Stimulated activated CD8-positive, alpha-beta memory T cell treated with anti-CD3 and anti-CD28 coated beads, Interleukin-12 subunit alpha, Interleukin-12 subunit beta, amount 100 ng/mL, for 4 hours (primary cell): ENCODE results near the gene TPRG1L.
A peak's percentile ranks its signal among the peaks of the same experiment; 100 is the strongest.
"Not testable (repeated sequence)": the region's sequence is repeated elsewhere in the genome, so short reads cannot be mapped to it uniquely, and the experiment has no call there.

Source experiments
- DNase-seq: peaks from one replicate; pipeline ENCODE4 v3.0.0-alpha.2; 2020; ENCODE audit warnings: low read depth

TPRG1L gene

DNA sequence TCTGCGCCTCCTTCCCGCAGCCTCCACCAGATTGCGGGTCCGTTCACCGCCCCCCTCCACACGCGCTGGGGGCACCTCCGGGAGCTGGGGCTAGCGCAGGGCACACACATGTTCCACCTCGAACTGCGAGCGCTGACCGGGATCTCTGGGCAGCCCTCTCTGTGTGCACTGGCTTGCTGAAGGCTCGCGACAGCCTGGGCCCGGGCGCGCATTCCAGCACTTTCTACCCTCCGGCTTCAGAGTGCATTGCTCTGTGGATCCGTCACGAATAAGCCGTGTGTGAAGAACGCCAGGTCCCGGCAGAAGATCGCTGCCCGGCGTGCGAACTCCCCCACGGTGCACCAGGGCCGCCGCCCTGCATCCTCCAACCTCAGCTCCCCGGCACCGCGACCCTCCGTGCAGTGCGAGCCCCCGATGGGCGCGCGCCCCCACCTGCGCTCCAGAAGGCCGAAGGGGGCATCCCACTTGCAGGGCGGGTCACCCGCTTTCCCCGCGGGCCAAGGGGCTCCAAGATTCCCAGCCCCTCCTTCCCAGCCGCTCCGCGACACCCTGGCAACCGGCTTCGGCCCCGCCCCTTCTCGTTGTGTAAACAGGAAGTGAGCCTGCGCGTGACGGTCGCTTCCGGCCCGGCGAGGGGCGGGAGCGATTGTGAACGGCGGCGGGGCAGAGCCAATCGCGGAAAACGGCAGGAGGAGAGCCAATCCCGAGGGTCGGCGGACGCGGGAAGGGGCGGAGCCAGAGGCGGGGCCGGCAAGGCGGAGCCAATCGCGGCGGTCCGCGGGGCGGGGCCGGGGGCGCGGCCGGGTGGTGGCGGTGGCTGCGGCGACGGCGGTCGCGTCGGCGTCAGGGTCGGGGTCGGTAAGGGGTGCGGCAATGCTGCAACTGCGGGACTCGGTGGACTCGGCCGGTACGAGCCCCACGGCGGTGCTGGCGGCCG lies at the start of gene TPRG1L:
Gene TPRG1L, plus strand, starts transcription at position 816 of the 937 bp plus-strand sequence. Its CDS starts 58 bp downstream, at position 874.
- DNase-seq, result peak; percentile 98

DNA sequence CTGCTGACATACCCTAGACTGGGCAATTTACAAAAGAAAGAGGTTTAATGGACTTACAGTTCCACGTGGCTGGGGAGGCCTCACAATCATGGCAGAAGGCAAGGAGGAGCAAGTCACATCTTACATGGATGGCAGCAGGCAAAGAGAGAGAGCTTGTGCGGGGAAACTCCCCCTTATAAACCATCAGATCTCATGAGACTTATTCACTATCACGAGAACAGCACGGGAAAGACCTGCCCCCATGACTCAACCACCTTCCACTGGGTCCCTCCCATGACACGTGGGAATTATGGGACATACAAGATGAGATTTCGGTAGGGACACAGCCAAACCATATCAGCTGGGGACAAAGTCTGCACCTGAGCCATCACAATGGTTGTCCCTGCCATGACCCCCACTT lies 49.3 kb upstream of the TPRG1L start:
- not testable (repeated sequence) for DNase-seq

DNA sequence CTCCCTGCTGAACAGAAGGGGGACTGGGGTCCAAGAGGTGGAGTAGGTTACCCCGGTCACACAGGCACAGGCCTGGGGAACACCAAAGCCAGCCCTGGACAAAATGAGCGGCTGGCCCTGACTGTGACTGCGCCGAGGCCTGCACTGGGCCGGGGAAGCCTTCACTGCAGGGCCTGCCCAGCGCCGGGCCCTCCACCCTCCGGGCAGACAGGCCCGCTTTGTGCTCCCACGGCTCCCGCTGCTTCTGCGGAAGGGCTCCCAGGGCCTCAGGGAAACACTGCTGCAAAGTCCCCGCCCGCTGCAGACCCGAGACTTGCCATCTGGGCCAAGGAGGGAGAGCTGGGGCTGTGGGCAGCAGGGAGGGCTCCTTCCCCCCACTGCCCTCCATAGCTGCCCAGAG lies 48.8 kb upstream of the TPRG1L start:
- DNase-seq, result no peak

DNA sequence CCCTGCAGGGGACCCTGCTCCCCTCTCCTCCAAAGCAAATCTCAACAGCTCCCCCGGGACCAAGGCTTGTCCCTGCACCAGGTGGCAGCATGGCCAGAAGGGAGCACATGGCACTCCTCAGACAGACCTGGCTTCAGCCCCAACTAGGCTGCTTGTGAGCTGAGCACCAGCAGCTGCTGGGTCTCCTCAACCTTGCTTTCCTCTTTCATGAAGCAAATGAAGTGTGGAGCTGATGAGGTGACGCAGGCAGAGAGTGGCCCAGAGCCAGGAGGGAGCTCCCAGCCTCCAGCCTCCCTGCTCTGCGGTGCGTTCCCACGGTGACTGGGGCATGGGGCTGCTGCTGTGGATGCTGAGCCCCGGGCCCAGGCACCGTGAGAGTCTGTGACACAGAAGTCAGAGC lies 47.5 kb upstream of the TPRG1L start:
- DNase-seq, result no peak

DNA sequence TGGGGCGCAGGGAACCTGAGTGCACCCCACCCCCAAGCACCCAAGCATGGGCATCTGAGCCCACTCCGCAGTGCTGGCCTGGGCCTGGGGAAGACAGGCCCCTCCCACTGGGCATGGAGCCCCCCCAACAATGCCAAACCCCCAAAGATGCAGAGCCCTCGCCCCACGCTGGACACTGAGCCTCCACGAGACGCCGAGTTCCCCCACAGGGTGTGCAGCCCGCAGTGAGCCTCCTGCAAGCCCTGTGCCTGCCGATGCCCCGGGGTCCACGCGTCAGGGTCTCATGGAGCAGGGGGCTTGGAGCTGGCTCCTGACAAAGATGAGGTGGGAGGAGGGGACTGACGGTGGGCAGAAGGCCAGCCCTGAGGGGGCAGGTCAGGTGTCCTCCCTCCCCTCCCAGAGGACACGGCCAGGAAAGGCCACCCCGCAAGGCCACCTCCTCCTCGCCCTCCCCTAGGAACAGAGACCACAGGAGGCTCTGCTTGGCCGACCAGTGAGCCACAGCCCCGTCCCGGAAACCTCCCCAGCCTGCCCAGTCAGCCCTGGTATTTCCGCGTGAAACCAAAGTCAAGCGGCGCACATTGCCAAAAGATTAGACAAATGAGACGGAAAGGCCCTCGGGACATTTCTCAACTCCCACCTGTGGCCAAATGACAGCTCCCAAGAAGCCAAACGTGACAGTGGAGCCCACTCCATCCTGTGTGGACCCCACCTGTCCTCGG lies 46.9 kb upstream of the TPRG1L start:
- no peak for DNase-seq

DNA sequence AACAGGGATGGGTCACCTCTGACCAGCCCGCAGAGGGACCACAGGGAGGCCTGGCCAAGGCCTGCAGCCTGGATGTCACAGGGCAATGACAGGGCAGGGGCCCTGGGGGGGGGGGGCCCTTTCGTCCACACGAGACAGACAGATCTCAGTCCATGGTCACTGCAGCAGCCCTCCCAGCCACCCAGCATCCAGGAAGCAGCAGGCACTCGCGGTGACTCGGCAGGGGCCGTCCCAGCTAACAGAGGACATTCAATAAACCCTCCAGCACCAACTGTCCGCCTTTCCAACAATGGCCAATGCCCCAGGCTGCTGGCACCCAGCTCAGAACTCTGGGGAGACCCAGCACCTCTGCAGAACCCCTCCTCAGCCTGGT lies 46.4 kb upstream of the TPRG1L start:
- no peak for DNase-seq

DNA sequence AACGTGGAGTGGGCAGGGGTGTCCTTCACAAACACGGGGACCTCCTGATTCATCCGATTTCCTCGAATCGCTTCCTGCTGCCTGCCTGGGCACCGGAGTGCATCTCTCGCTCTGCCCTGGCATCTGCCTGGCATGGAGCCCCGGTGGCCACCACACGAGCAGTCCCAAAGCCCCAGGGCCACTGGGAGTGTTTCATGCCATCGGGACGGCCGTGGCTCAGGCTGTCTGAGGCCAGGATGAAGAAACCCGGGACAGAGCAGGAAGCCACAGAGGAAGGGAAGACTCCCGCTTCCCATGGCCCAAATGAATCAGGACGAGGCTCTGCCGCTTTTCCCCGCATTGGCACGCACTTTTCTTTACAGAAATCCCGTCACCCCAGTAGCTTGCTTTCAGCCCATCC lies 45.9 kb upstream of the TPRG1L start:
- DNase-seq, result no peak

DNA sequence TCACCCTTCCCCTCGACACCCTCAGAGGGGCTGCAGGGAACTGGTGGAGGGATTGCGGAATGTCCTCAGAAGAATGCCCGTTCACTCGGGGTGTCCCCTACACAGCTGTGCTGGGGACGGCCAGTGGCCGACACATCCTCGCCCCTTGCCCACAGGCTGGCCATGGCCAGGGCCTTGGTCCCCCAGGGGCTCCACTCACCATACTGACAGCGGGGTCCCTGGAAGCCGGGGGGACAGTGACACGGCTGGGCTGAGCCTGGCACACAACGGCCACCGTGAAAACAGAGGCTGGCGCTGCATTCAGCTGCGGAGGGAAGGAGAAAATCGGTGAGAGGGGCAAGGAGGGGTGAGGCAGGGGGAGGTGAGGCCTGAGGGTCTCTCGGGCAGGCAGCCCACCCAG lies 45.2 kb upstream of the TPRG1L start:
- no peak for DNase-seq

DNA sequence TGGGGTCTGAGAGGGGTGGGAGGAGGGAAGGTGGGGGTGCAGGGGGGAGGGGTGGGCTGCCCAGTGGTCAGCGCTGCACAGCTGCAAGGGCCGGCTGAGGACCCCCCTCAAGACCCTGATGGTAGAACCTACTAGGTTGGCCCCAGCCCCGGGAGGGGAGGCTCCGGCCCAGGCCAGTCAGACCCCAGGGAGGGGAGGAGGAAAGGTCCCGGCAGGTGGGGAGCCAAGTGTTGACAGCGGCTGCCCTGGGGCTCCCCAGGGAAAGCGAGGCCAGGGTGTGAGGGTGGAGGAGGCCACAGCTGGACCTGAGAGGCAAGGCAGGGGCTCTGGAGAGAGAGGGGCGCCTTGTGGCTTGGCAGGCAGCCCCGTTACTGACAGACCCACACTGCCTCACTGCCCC lies 44.6 kb upstream of the TPRG1L start:
- DNase-seq, result no peak

DNA sequence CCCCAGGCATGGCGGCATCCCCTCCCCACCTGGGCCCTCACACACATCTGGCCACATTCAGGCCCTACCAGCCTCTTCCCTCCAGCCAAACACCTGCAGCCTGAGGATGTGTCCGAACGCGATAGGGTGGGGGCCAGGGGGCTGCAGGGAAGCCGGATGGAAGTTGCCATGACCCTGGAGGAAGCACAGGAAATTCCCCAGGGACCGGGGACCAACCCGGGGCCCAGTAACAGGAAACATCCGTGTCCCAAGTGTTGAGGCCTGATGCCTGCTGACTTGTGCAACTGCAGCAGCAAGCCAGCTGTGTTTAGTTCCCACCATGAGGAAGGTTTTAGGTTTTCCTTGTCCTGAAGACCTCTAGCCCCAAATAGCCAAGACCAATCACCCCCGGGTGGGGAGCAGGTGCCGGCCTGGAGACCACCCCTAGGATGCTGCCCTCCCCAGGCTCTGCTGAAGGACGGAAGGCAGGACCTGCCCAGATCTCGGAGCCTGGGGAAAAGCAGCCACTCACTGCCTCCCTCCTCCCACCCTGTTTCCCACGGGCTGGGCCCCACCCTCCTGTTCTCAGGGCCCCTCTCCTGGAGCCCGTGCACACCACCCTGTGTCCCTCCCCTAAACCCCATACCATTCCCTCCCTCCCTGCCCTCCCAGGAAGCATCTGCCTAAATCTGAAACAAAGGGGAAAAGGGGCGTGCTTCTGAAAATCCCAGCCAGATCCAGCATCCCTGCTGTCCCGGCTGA lies 43.3 kb upstream of the TPRG1L start:
- no peak for DNase-seq

DNA sequence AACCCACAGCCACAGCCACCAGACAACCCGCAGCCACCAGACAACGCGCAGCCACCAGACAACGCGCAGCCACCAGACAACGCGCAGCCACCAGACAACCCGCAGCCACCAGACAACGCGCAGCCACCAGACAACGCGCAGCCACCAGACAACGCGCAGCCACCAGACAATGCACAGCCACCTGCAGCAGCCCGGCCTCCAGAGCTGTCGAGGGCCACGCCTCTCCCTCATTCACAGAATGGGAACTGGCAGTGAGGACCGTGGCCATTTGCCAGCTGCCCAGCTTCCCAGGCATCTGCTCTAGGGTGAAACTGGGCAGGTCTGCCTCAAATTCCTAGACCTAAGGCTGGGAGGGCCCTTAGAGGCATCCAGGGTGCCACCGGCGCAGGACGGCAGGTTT lies 41.1 kb upstream of the TPRG1L start:
- not testable (repeated sequence) for DNase-seq

DNA sequence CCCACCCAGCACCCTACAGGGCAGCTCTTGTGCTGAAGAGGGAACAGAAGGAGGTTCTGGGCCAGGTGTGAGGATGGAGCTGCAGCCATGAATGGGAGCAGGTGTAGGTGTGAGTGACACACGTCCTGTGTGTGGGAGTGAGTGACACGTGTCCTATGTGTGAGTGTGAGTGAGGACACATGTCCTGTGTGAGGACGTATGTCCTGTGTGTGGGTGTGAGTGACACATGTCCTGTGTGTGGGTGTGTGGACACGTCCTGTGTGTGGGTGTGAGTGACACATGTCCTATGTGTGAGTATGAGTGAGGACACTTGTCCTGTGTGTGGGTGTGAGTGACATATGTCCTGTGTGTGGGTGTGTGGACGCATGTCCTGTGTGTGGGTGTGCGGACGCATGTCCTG lies 39.9 kb upstream of the TPRG1L start:
- DNase-seq, result peak; percentile 18

DNA sequence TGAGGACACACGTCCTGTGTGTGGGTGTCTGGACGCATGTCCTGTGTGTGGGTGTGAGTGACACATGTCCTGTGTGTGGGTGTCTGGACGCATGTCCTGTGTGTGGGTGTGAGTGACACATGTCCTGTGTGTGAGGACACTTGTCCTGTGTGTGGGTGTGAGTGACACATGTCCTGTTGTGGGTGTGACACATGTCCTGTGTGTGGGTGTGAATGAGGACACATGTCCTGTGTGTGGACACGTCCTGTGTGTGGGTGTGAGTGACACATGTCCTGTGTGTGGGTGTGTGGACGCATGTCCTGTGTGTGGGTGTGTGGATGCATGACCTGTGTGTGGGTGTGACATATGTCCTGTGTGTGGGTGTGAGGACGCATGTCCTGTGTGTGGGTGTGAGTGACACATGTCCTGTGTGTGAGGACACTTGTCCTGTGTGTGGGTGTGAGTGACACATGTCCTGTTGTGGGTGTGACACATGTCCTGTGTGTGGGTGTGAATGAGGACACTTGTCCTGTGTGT lies 39.4 kb upstream of the TPRG1L start:
- DNase-seq, result not testable (repeated sequence)

DNA sequence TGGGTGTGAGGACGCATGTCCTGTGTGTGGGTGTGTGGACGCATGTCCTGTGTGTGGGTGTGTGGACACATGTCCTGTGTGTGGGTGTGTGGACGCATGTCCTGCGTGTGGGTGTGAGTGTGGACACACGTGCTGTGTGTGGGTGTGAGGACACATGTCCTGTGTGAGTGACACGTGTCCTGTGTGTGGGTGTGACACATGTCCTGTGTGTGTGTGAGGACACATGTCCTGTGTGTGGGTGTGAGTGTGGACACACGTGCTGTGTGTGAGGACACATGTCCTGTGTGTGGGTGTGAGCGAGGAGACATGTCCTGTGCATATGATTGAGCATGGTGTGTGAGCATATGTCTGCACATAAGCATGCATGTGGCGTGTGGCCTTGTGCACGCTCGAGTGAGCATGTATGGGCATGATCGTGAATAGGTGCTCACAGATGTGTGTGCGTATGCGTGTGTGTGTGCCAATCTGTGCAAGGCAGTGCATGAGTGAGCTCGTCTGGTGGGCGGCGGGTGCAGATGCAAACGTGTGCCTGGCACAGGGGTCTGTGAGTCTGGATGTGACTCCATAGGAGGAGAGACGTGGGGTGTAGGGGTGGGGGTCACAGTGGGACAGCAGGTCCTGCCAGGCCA lies 38.8 kb upstream of the TPRG1L start:
- no peak for DNase-seq

DNA sequence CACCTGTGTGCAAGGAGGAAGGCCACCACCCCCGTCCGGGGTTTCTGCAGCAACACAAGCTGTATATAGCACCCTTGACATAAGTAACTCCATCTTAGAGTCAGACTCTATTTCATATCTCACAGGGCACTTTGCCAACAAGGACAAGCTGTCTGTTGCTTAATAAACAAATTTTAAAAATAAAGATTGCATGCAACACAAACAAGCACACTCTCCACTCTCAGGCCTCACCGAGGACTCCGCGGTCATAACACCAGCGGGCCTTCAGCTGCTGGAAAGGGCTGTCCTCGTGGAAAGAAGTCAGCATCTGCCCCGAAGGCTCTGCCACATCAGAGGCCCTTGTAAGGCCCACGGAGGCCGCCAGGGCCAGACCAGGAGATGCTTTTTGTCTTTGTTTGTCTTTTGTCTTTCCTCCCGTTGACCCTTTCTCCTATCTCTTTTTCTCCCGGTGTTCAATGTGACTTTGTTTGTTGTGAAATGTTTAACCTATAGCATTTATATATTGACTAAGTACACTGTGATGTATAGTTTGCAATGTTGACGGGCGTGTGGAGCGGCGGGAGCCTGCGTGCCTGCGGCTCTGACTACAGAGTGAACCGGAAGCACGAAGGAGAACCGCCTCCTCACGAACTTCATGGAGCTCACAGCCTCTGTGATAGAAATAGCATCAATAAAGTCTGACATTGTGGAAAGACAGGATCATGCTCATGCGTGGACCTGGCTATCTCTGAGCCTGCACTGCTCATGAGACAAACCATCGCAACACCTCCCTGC lies 37.6 kb upstream of the TPRG1L start:
- DNase-seq, result no peak

DNA sequence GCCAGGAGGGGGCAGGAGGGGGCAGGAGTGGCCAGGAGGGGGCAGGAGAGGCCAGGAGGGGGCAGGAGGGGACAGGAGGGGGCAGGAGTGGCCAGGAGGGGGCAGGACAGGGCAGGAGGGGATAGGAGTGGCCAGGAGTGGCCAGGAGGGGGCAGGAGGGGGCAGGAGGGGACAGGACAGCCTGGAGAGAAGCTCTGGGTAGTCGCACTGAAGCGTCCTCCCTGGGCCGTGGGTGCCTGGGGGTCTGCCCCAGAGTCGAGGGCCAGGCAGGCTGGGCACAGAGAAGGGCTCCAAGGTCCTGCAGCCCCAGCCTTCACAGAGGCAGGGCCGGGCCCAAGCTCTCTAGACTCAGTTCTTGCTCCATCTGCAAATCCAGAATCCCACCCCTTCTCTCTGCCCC lies 36.4 kb upstream of the TPRG1L start:
- DNase-seq, result no peak

DNA sequence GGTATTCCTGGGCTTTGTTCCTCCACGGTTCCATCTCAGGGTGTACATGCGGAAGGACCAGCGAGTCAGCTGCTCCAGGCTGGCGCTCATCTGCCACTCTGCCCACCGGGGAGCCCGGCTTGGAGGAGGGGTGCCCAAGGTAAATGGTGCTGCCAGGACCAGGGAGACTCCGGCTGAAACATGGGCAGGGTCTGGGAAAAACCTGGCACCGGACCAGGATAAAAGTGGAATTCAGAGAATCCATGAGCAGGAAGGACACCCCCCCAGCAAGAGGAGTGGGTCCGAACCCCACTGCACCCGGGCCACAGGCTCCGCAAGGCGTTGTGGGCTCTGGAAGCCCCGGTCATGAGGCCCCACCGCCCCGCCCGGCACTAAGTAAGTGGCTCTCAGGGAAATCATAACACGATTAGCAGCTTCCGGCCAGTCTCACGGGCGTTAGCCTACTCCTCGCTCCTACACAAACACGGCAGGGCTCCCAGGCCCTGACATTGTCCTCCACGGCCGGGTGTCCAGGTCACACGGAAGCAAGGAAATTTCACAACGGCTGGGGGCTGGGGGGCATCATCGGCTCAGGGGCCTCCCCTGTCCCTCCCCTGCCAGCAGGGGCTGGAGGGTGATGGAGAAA lies 34.6 kb upstream of the TPRG1L start:
- DNase-seq, result no peak

DNA sequence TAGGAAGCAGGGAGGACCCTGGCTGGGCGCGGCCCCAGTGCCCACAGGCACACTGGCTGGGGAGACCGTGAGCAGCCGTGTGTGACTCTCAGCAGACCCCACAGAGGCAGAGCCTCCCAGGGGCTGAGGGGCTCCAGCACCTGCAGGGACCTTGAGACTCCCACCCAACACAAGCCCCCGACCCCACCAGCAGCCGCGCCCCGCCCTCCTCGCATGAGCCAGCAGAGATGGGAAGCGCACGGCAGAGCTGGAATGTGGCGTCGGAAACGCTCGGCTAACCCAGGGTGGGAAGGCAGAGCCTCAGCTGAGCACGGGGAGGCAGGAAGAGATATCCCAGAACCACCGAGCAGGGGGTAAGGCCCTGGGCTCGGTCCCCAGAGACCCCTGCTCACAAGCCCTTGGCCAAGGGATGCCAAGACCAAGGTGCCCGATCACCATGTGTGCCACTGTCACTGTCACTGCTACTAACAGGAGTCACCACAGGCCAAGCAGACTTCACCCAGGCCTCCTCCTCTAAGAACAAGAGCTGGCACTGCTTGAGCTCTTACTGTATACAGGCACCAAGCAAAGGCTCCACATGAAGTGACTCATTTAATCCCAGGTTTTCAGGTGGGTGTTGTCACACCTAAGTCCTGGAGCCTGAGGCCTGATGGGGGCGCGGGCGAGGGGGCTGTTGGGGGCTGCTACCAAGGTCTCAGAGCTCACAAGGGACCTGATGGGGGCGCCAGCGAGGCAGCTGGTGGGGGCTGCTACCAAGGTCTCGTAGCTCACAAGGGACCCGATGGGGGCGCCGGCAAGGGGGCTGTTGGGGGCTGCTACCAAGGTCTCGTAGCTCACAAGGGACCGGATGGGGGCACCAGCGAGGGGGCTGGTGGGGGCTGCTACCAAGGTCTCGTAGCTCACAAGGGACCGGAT lies 33.6 kb upstream of the TPRG1L start:
- DNase-seq, result no peak

DNA sequence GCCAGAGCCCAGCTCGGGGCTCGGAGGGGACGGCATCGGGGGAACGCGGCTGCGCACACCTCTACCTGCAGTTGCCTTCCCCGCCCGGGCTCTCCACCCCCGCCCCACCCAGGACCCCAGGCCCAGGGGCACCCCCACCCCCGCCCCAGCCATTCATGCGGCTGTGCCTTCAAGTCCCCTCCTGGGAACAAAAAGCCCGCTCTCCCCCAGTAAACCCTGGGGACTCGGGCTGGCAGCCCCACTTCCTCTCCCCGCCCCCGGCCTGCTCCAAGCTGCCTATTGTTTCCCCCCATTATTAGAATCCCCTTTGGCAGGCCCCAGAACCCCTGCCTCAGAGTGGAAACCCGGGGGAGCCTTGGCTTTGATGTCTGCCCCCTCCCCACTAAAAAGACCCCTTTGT lies 31.5 kb upstream of the TPRG1L start:
- DNase-seq, result no peak

DNA sequence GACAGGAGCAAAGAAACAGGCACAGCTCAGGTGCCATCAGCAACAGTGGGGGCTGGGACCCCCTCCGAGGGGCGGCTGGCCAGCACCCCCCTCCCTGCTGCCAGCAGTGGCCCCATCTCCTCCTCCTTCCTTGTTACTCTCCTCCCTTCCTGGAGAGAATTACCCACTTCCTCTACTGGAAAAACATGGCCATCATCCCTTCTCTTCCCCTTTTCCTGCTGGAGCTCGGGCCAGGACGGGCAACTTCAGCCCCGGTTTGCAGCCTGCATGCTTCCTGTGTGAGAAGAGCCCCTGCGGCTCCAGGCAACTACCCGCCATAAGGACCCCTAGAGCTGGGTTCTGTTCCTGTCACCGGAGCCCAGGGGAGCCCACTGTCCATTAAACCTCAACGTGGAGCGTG lies 31.1 kb upstream of the TPRG1L start:
- no peak for DNase-seq
